ENCODE data around the gene OTOS. TPM values are rescaled to one million over a fixed set of nuclear protein-coding genes. Genes with fewer than 3 reads are reported as not detected.

Gene OTOS
- polyA plus RNA-seq, 1 experiment = not detected

- no peak for DNase-seq (ENCODE audit: low read depth)
- Histone ChIP-seq H3K4me3 (ENCODE audit: low read depth, low read length) (no peak overlapping the region), H3K27me3 (ENCODE audit: control insufficient read depth, insufficient read depth, low read length) (no peaks in the 10 kb centered on the region), H3K36me3 (ENCODE audit: control insufficient read depth, insufficient read depth, low read length) (no peaks in the 10 kb centered on the region)
- POLR2A ChIA-PET = no interaction called here
- no peak for TF ChIP-seq CTCF (IDR thresholded peaks at IDR 0.05; ENCODE audit: insufficient read depth, low read depth, low read length)
- CTCF ChIA-PET = interaction anchor here (0.9 to 1.1 kb wide), 2 partner anchors 15 to 21 kb away, joined by 3 to 4 read pairs; no protein-coding TSS in a partner anchor
Measured at GRCh38 chr2:240164586-240164985, 24.1 kb upstream of the OTOS start.

DNA sequence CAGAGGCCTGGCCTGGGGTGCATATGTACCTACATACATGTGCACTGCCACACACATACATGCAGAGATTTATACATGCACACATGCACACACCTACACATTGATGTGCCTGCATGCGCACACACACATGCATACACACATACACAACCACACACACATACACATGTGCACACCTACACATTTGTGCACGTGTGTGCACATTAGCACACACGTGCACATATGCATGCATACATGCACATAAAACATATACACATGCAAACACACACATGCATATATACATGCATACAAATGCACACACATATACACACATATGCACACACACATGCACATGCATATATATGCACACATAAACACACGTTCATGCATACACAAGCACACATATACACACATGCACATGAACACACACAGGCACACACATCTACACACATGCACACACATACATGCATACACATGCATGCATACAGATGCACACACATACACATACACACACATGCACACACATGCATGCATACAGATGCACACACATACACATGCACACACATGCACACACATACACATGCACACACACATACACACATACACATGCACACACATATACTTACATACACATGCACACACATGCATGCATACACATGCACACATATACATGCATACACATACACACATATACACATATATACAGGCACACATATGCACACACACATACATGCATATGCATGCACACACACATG lies 23.6 kb upstream of the OTOS start:
- H3K4me3 ChIP-seq (ENCODE audit: low read depth, low read length) = no peak overlapping the region
- no peak for DNase-seq (ENCODE audit: low read depth)
- no peaks in the 10 kb centered on the region for H3K36me3 ChIP-seq (ENCODE audit: control insufficient read depth, insufficient read depth, low read length)
- POLR2A ChIA-PET = no interaction called here
- no peak for TF ChIP-seq CTCF (IDR thresholded peaks at IDR 0.05; ENCODE audit: insufficient read depth, low read depth, low read length)
- CTCF ChIA-PET = no interaction called here
- no peaks in the 10 kb centered on the region for H3K27me3 ChIP-seq (ENCODE audit: control insufficient read depth, insufficient read depth, low read length)

GRCh38 chr2:240162939-240163714 lies 22.7 kb upstream of the OTOS start:
- ChIA-PET CTCF (no interaction called here), POLR2A (no interaction called here)
- no peak overlapping the region for H3K4me3 ChIP-seq (ENCODE audit: low read depth, low read length)
- no peak for DNase-seq (ENCODE audit: low read depth)
- no peak for TF ChIP-seq CTCF (IDR thresholded peaks at IDR 0.05; ENCODE audit: insufficient read depth, low read depth, low read length)
- H3K27me3 ChIP-seq (ENCODE audit: control insufficient read depth, insufficient read depth, low read length) = no peaks in the 10 kb centered on the region
- H3K36me3 ChIP-seq (ENCODE audit: control insufficient read depth, insufficient read depth, low read length) = no peaks in the 10 kb centered on the region

GRCh38 chr2:240162531-240162930 lies 22.1 kb upstream of the OTOS start:
- no peak for DNase-seq (ENCODE audit: low read depth)
- CTCF ChIA-PET = no interaction called here
- Histone ChIP-seq H3K27me3 (ENCODE audit: control insufficient read depth, insufficient read depth, low read length) (no peaks in the 10 kb centered on the region), H3K4me3 (ENCODE audit: low read depth, low read length) (no peak overlapping the region), H3K36me3 (ENCODE audit: control insufficient read depth, insufficient read depth, low read length) (no peaks in the 10 kb centered on the region)
- POLR2A ChIA-PET = no interaction called here
- no peak for TF ChIP-seq CTCF (IDR thresholded peaks at IDR 0.05; ENCODE audit: insufficient read depth, low read depth, low read length)

GRCh38 chr2:240162032-240162431 lies 21.6 kb upstream of the OTOS start:
- TF ChIP-seq CTCF (IDR thresholded peaks at IDR 0.05; ENCODE audit: insufficient read depth, low read depth, low read length) = no peak
- no peak for DNase-seq (ENCODE audit: low read depth)
- CTCF ChIA-PET = no interaction called here
- Histone ChIP-seq H3K27me3 (ENCODE audit: control insufficient read depth, insufficient read depth, low read length) (no peaks in the 10 kb centered on the region), H3K4me3 (ENCODE audit: low read depth, low read length) (no peak overlapping the region), H3K36me3 (ENCODE audit: control insufficient read depth, insufficient read depth, low read length) (no peaks in the 10 kb centered on the region)
- POLR2A ChIA-PET = no interaction called here
